Measurements from ENCODE around the gene RALGPS1.

DNA sequence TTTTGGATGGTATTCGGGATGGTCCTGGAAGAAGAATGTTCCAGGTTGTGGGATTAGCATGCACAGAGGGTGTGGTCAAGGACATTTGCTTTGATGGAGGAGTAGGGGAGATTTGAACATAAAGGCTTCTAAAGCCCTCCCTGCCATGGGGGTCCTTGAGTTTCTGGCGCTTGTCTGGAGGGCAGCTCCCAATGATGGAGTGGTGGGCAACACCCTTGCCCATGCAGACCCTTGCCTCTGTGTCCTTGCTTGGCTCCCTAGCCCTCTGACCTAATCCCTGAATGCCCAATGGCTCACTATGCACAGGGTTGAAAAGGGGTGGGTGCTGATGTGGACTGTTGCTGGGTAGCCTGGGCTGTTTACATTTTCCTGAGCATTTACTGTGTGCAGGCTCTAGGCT is 66.6 kb downstream of the RALGPS1 start:
- TF ChIP-seq, protein P1, sequence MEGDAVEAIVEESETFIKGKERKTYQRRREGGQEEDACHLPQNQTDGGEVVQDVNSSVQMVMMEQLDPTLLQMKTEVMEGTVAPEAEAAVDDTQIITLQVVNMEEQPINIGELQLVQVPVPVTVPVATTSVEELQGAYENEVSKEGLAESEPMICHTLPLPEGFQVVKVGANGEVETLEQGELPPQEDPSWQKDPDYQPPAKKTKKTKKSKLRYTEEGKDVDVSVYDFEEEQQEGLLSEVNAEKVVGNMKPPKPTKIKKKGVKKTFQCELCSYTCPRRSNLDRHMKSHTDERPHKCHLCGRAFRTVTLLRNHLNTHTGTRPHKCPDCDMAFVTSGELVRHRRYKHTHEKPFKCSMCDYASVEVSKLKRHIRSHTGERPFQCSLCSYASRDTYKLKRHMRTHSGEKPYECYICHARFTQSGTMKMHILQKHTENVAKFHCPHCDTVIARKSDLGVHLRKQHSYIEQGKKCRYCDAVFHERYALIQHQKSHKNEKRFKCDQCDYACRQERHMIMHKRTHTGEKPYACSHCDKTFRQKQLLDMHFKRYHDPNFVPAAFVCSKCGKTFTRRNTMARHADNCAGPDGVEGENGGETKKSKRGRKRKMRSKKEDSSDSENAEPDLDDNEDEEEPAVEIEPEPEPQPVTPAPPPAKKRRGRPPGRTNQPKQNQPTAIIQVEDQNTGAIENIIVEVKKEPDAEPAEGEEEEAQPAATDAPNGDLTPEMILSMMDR (conservative IDR thresholded peaks at IDR 0.05): no peak
- TF ChIP-seq ZFX (IDR thresholded peaks at IDR 0.05): no peak
